GM12872 (cell line): Measurements from ENCODE around the gene ATP2C2.

Source experiments
- TF ChIP-seq, protein P1 (sequence below): IDR thresholded peaks from 3 replicates; pipeline ENCODE4 v1.5.1; 2011; ENCODE audit warnings: low read depth, mild to moderate bottlenecking, low read length, moderate library complexity; ENCODE audit not compliant: insufficient read depth

Gene ATP2C2, protein sequence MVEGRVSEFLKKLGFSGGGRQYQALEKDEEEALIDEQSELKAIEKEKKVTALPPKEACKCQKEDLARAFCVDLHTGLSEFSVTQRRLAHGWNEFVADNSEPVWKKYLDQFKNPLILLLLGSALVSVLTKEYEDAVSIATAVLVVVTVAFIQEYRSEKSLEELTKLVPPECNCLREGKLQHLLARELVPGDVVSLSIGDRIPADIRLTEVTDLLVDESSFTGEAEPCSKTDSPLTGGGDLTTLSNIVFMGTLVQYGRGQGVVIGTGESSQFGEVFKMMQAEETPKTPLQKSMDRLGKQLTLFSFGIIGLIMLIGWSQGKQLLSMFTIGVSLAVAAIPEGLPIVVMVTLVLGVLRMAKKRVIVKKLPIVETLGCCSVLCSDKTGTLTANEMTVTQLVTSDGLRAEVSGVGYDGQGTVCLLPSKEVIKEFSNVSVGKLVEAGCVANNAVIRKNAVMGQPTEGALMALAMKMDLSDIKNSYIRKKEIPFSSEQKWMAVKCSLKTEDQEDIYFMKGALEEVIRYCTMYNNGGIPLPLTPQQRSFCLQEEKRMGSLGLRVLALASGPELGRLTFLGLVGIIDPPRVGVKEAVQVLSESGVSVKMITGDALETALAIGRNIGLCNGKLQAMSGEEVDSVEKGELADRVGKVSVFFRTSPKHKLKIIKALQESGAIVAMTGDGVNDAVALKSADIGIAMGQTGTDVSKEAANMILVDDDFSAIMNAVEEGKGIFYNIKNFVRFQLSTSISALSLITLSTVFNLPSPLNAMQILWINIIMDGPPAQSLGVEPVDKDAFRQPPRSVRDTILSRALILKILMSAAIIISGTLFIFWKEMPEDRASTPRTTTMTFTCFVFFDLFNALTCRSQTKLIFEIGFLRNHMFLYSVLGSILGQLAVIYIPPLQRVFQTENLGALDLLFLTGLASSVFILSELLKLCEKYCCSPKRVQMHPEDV

DNA sequence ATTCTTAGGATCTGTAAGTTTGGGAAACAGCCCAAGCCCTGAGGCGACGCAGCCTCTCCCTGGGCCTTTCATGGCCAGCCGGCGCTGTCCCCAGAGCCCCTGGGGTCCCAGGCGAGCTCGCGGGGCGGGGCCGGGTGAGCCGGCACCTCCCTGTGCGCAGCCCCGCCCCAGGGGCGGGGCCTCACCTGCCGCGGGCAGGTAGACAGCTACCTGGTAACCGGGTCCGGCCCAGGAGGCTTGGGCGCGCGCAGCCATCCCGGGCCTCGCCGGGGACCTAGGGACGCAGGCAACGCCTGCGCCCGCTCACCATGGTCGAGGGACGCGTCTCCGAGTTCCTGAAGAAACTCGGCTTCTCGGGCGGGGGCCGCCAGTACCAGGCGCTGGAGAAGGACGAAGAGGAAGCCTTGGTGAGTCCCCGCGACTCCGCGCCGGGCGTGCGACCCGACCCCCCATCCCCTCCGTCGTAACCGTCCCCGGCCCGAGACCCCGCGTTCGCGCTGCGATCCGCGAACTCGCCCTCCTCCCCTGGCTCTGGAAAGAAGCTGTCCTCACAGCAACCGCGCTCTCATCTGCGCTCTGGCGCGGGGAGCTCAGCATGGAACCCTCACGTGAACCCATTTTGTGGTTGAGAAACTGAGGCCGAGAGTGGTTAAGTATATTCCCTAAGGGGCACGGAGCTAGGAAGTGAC lies at the start of gene ATP2C2:
ATP2C2 (plus strand) TSS at position 231 of the 689 bp plus-strand sequence; CDS start at position 309, 78 bp downstream.
- TF ChIP-seq, protein P1, sequence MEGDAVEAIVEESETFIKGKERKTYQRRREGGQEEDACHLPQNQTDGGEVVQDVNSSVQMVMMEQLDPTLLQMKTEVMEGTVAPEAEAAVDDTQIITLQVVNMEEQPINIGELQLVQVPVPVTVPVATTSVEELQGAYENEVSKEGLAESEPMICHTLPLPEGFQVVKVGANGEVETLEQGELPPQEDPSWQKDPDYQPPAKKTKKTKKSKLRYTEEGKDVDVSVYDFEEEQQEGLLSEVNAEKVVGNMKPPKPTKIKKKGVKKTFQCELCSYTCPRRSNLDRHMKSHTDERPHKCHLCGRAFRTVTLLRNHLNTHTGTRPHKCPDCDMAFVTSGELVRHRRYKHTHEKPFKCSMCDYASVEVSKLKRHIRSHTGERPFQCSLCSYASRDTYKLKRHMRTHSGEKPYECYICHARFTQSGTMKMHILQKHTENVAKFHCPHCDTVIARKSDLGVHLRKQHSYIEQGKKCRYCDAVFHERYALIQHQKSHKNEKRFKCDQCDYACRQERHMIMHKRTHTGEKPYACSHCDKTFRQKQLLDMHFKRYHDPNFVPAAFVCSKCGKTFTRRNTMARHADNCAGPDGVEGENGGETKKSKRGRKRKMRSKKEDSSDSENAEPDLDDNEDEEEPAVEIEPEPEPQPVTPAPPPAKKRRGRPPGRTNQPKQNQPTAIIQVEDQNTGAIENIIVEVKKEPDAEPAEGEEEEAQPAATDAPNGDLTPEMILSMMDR: no peak

DNA sequence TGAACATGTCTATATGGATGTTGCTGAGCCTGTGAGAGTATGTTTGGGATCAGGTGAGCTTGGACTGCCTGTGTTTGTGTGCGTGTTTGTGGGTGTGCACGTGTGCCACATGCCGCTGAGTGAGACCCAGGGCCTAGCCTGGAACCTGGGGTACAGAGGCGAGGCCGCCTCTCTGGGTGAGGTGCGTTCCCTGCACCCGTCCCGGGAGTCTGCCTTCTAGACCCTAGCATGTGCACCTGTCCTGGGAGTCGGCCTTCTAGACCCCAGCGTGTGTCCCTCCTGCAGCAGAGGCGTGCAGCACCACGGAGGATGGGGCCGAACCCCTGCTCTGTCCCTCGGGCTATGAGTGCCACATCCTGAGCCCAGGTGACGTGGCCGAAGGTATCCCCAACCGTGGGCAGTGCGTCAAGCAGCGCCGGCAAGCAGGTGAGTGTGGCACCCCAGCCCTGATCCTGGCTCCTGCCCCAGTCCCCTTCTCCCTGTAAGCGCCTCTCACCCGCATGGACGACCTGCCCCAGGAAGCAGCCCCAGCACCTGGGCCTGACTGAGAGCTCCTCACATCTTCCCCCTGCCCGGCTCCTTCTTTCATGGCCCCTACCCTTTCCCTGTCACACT lies 49.1 kb upstream of the ATP2C2 start:
- TF ChIP-seq, protein P1: no peak

DNA sequence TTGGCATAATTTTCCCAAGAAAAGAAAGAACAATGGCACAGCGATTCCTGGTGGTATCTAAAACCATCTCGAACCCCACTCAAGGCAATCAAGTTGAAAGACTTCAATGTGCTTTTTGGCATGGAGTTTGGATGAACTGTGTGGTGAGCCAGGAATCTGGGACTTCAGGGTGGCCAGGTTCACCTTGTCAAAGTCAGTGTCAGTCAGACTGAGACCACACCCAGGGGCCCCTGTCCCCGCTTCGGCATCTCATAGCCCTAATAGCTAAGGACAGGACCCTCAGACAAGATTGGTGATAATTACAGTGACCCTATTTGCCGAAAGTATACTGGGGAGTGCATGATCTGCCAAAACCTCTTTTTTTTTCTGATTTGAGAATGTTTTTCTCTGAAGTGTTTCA lies 47.8 kb upstream of the ATP2C2 start:
- TF ChIP-seq, protein P1: no peak

DNA sequence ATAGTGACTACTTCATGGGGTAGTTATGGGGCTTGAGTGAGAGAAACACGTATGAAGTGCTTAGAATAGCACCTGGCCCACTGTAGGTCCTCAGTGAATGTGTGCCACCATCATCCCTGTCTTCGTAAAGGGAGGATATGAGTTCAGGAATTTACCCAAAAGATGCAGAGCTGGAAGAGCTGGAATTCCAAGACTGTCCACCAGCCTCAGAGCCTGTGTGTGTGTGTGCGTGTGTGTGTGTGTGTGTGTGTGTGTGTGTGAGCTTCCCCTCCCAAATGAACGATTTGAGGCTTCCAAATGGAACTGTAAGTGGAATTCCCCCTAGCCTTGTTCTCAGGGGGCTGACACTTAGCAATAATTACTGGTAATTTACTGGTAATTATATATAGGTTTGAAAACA lies 46.4 kb upstream of the ATP2C2 start:
- TF ChIP-seq, protein P1: no peak

DNA sequence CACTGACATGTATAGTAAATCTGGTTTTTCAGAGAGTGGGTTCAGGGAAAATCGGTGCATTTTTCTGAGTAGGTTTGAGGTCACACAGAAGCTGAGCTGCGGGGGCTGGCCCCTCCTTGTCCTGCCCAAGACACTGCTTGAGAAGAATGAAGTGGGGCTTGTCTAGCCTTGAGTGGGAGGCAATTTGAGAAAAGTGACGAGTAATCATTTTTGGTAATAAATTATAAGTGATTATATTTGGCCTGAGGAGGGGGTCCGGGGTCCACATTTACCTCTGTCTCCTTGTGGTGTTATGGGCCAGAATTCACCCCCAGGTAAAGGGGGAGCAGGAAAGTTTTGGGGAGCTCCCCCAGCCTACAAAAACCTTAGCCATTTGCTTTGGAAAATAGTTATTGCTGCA lies 45.6 kb upstream of the ATP2C2 start:
- TF ChIP-seq, protein P1: no peak

DNA sequence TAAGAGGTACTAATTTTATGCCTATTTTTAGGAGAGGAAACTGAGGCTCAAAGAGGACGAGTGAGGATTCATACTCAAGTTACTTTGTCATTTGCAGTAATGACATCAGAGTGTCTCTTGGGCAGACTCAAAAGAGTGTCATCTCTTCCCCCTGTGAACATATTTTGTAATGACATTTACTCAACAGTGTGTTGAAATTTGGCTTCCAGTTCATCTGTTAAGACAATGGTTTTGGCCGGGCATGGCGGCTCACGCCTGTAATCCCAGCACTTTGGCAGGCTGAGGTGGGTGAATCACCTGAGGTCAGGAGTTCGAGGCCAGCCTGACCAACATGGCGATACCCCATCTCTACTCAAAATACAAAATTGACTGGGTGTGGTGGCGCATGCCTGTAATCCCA lies 44.7 kb upstream of the ATP2C2 start:
- TF ChIP-seq, protein P1: no peak
